H9 (cell line): ENCODE results near the gene RNF149. TPM values are rescaled to one million over a fixed set of nuclear protein-coding genes. Genes with fewer than 3 reads are reported as not detected.

ENCODE experiments used
- DNase-seq: peaks from one replicate; pipeline ENCODE4 v3.0.0-alpha.2; 2017
- H2AFZ ChIP-seq: one replicate; pipeline ENCODE4 v1.6.1; 2013; ENCODE audit warnings: mild to moderate bottlenecking, low read length, control low read depth, moderate library complexity
- H2AK5ac ChIP-seq: 2 replicates; pipeline ENCODE4 v1.6.1; 2013; ENCODE audit warnings: low read length, control low read depth, mixed read lengths; ENCODE audit not compliant: insufficient read length
- H2BK120ac ChIP-seq: one replicate; pipeline ENCODE4 v1.6.1; 2013; ENCODE audit warnings: low read depth, mild to moderate bottlenecking, low read length, control low read depth, inconsistent platforms; ENCODE audit not compliant: poor library complexity, severe bottlenecking
- H2BK12ac ChIP-seq: 2 replicates; pipeline ENCODE4 v1.6.1; 2013; ENCODE audit warnings: low read length, control low read depth, mixed read lengths, low read depth; ENCODE audit not compliant: insufficient read length
- H2BK15ac ChIP-seq: 2 replicates; pipeline ENCODE4 v1.6.1; 2013; ENCODE audit warnings: low read depth, low read length, control low read depth
- H2BK20ac ChIP-seq: one replicate; pipeline ENCODE4 v1.6.1; 2013; ENCODE audit warnings: low read depth, mild to moderate bottlenecking, low read length, control low read depth, inconsistent platforms; ENCODE audit not compliant: poor library complexity, severe bottlenecking
- H2BK5ac ChIP-seq: 2 replicates; pipeline ENCODE4 v1.6.1; 2013; ENCODE audit warnings: low read length, control low read depth, mixed read lengths; ENCODE audit not compliant: insufficient read length
- H3K14ac ChIP-seq: 2 replicates; pipeline ENCODE4 v1.6.1; 2013; ENCODE audit warnings: low read length, control low read depth; ENCODE audit not compliant: insufficient read depth
- H3K18ac ChIP-seq: 2 replicates; pipeline ENCODE4 v1.6.1; 2013; ENCODE audit warnings: low read depth, mild to moderate bottlenecking, mixed read lengths, low read length, control low read depth; ENCODE audit not compliant: insufficient read length
- H3K23ac ChIP-seq: 2 replicates; pipeline ENCODE4 v1.6.1; 2013; ENCODE audit warnings: low read length, control low read depth, mixed read lengths, low read depth; ENCODE audit not compliant: insufficient read length
- H3K23me2 ChIP-seq: 2 replicates; pipeline ENCODE4 v1.6.1; 2013; ENCODE audit warnings: low read depth, mild to moderate bottlenecking, mixed read lengths, low read length, control low read depth; ENCODE audit not compliant: insufficient read length, poor library complexity, severe bottlenecking
- H3K27ac ChIP-seq: 2 replicates; pipeline ENCODE4 v1.5.1; 2013; ENCODE audit warnings: low read length, control low read depth, mixed read lengths, low read depth; ENCODE audit not compliant: insufficient read length
- H3K27me3 ChIP-seq: 2 replicates; pipeline ENCODE4 v1.6.1; 2013; ENCODE audit warnings: low read length, control low read depth, inconsistent platforms; ENCODE audit not compliant: insufficient read depth
- H3K4ac ChIP-seq: 2 replicates; pipeline ENCODE4 v1.6.1; 2013; ENCODE audit warnings: low read depth, mild to moderate bottlenecking, control low read depth, inconsistent platforms, low read length, moderate library complexity
- H3K4me1 ChIP-seq: 2 replicates; pipeline ENCODE4 v1.6.1; 2013; ENCODE audit warnings: low read length, control low read depth, inconsistent platforms; ENCODE audit not compliant: insufficient read depth
- H3K4me2 ChIP-seq: 2 replicates; pipeline ENCODE4 v1.6.1; 2013; ENCODE audit warnings: low read length, control low read depth, mixed read lengths; ENCODE audit not compliant: insufficient read length, insufficient read depth
- H3K56ac ChIP-seq: 2 replicates; pipeline ENCODE4 v1.6.1; 2013; ENCODE audit warnings: low read depth, mild to moderate bottlenecking, mixed read lengths, low read length, control low read depth; ENCODE audit not compliant: insufficient read length
- H3K79me1 ChIP-seq: 2 replicates; pipeline ENCODE4 v1.6.1; 2013; ENCODE audit warnings: low read depth, mild to moderate bottlenecking, moderate library complexity, low read length, control low read depth, inconsistent platforms; ENCODE audit not compliant: insufficient read depth, poor library complexity, severe bottlenecking
- H3K79me2 ChIP-seq: 2 replicates; pipeline ENCODE4 v1.6.1; 2013; ENCODE audit warnings: low read length, control low read depth, inconsistent platforms; ENCODE audit not compliant: insufficient read depth
- H3K9ac ChIP-seq: 2 replicates; pipeline ENCODE4 v1.6.1; 2013; ENCODE audit warnings: low read length, control low read depth, mixed read lengths; ENCODE audit not compliant: insufficient read length; ENCODE audit errors: extremely low read depth
- H3K9me3 ChIP-seq: one replicate; pipeline ENCODE4 v1.6.1; 2013; ENCODE audit warnings: low read depth, low read length, inconsistent platforms; ENCODE audit not compliant: control insufficient read depth
- H3T11ph ChIP-seq: one replicate; pipeline ENCODE4 v1.6.1; 2013; ENCODE audit warnings: mild to moderate bottlenecking, low read length, control low read depth, inconsistent platforms
- H4K20me1 ChIP-seq: one replicate; pipeline ENCODE4 v1.6.1; 2013; ENCODE audit not compliant: control insufficient read depth, insufficient read length, insufficient read depth
- H4K5ac ChIP-seq: 2 replicates; pipeline ENCODE4 v1.6.1; 2013; ENCODE audit warnings: low read depth, mild to moderate bottlenecking, mixed read lengths, low read length, control low read depth; ENCODE audit not compliant: insufficient read length
- H4K8ac ChIP-seq: replicated peaks from 2 replicates; pipeline ENCODE4 v1.6.1; 2013; ENCODE audit warnings: low read length, control low read depth, mixed read lengths, low read depth; ENCODE audit not compliant: insufficient read length
- H4K91ac ChIP-seq: 2 replicates; pipeline ENCODE4 v1.6.1; 2013; ENCODE audit warnings: low read depth, mild to moderate bottlenecking, moderate library complexity, mixed read lengths, low read length, control low read depth; ENCODE audit not compliant: insufficient read length
- H3K27ac Mint-ChIP-seq, 3 experiments: 2 replicates in 2 of 3; 3 replicates in 1 of 3; pipeline ENCODE4 v1.8.0; 2020 to 2021; ENCODE audit warnings: mixed read lengths in 3 of 3, mild to moderate bottlenecking in 1 of 3, moderate library complexity in 1 of 3
- H3K27me3 Mint-ChIP-seq: 2 replicates; pipeline ENCODE4 v1.8.0; 2021; ENCODE audit warnings: low read depth, mild to moderate bottlenecking, moderate library complexity, mixed read lengths
- H3K36me3 Mint-ChIP-seq, 3 experiments: 2 replicates in 2 of 3; 3 replicates in 1 of 3; pipeline ENCODE4 v1.8.0; 2020 to 2021; ENCODE audit warnings: low read depth in 3 of 3, mixed read lengths in 3 of 3; ENCODE audit not compliant: insufficient read depth in 1 of 3
- H3K4me1 Mint-ChIP-seq, 2 experiments: 2 replicates each; pipeline ENCODE4 v1.8.0; 2020; ENCODE audit warnings: mixed read lengths in 2 of 2
- H3K4me3 Mint-ChIP-seq, 2 experiments: 2 replicates in 1 of 2; 3 replicates in 1 of 2; pipeline ENCODE4 v1.8.0; 2020 to 2021; ENCODE audit warnings: mild to moderate bottlenecking in 2 of 2, mixed read lengths in 2 of 2, moderate library complexity in 1 of 2
- H3K9me3 Mint-ChIP-seq, 2 experiments: 2 replicates in 1 of 2; 3 replicates in 1 of 2; pipeline ENCODE4 v1.8.0; 2020; ENCODE audit warnings: mild to moderate bottlenecking in 2 of 2, mixed read lengths in 2 of 2, moderate library complexity in 1 of 2
- CTCF ChIP-seq: fragments of 200-600 bp; sonication (generic); conservative IDR thresholded peaks from 3 replicates; pipeline ENCODE4 v1.8.0; 2021; ENCODE audit warnings: antibody characterized with exemption, mild to moderate bottlenecking
- WGBS: extraction: QIAGEN DNeasy Blood & Tissue Kit; methylation state at CpG from one replicate; pipeline ENCODE4 v1.1.7; 2013; ENCODE audit warnings: missing lambda C conversion rate, low lambda C conversion rate, mixed read lengths; ENCODE audit not compliant: insufficient read length; ENCODE audit errors: extremely low coverage; 5-methylcytosine and 5-hydroxymethylcytosine counted together
- total RNA-seq: library from RNA; stranded (reverse); gene quantifications from 2 replicates; pipeline ENCODE4 v1.2.1, GENCODE V29; 2021

The RNF149 gene
- total RNA-seq, 1 experiment from 2014 or later, result 18.0 TPM

GRCh38 chr2:101287303-101287702 is 21.2 kb downstream of the RNF149 start:
- no peak overlapping the region for H3K27ac Mint-ChIP-seq
- Histone ChIP-seq H3K23ac (no peak overlapping the region), H3K79me1 (no peaks in the 10 kb centered on the region), H4K91ac (no peak overlapping the region), H2BK15ac (no peak overlapping the region), H3K27me3 (no peaks in the 10 kb centered on the region), H2BK5ac (no peak overlapping the region), H2AK5ac (no peak overlapping the region), H3K4me1 (no peaks in the 10 kb centered on the region), H4K5ac (no peak overlapping the region), H4K20me1 (no peaks in the 10 kb centered on the region), H3K14ac (no peak overlapping the region), H3K18ac (no peak overlapping the region), H3K56ac (no peak overlapping the region), H2BK20ac (no peak overlapping the region), H3K4ac (no peak overlapping the region), H2BK12ac (no peak overlapping the region), H3K9ac (no peak overlapping the region), H3K79me2 (no peaks in the 10 kb centered on the region), H2BK120ac (no peak overlapping the region), H3K9me3 (no peaks in the 10 kb centered on the region), H3K27ac (no peak overlapping the region), H3K23me2 (no peaks in the 10 kb centered on the region), H3K4me2 (no peak overlapping the region), H3T11ph (no peak overlapping the region), H2AFZ (no peak overlapping the region), H4K8ac (no peak overlapping the region)
- no peaks in the 10 kb centered on the region for H3K27me3 Mint-ChIP-seq
- H3K4me3 Mint-ChIP-seq, result no peak overlapping the region
- no peak for TF ChIP-seq CTCF
- peaks cover 11 to 50% (median 43%) of the 10 kb centered on the region in 3 experiments; a peak in 6 of 7 replicates for H3K36me3 Mint-ChIP-seq
- whole genome bisulfite sequencing, result no CpG with 5 or more reads among the region's 2 CpGs
- no peaks in the 10 kb centered on the region for H3K4me1 Mint-ChIP-seq
- no peaks in the 10 kb centered on the region for H3K9me3 Mint-ChIP-seq
- DNase-seq, result no peak
